ENCODE data around the gene GLYATL1. TPM values are rescaled to one million over a fixed set of nuclear protein-coding genes. Genes with fewer than 3 reads are reported as not detected.

The GLYATL1 gene, protein sequence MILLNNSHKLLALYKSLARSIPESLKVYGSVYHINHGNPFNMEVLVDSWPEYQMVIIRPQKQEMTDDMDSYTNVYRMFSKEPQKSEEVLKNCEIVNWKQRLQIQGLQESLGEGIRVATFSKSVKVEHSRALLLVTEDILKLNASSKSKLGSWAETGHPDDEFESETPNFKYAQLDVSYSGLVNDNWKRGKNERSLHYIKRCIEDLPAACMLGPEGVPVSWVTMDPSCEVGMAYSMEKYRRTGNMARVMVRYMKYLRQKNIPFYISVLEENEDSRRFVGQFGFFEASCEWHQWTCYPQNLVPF
- total RNA-seq (not detected), total RNA-seq (0 to 0.18 (median 0) reads per million in 172 experiments)
- 0.15 TPM for polyA plus RNA-seq (2013, experiment 1 of 2)
- polyA plus RNA-seq (2013, experiment 2 of 2) = 0.10 TPM

DNA sequence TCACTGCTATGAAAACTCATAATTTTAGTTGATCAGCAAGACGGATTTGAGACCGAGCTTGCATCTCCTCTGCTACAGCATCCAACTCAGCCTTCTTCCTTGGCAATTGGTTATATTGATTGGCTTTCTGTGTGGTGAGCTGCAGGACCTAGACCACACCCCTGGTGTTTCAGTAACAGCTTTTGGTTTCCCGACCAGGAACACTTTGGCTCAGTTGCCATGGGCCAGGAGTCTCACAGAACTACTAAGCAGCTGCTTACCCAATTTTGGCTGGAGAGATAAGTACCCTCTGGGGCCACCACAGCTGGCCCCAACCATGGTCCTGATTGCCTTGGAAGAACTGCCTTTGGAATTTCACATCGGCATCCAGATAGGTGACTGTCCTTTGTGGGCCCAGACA is at the start of gene GLYATL1:
Gene GLYATL1 (plus strand): TSS at position 212 of the 400 bp plus-strand sequence. CDS start 7,600 bp downstream, outside the sequence.
- ChIA-PET CTCF (no interaction called here), POLR2A (no interaction called here)
- no peak within 1 kb of the TSS for H3K4me3 Mint-ChIP-seq
- Histone ChIP-seq H3K4me1 (ENCODE audit: insufficient read depth, low read length) (no peaks in the 10 kb centered on the region), H3K36me3 (ENCODE audit: insufficient read depth, low read length) (no peaks in the 10 kb centered on the region), H3K9me3 (ENCODE audit: control insufficient read depth in 1 of 2, insufficient read depth in 1 of 2, low read length in 2 of 2) (no peaks in the 10 kb centered on the region), H3K27ac (ENCODE audit: low read depth in 1 of 2, low read length in 2 of 2) (no peak within 1 kb of the TSS), H3K4me3 (ENCODE audit: low read length) (no peak within 1 kb of the TSS), H3K27me3 (ENCODE audit: control insufficient read depth in 1 of 2, insufficient read depth in 2 of 2, low read length in 2 of 2) (no peaks in the 10 kb centered on the region)
- H3K27me3 Mint-ChIP-seq = peaks cover 5% of the 10 kb centered on the region
- H3K4me1 Mint-ChIP-seq (ENCODE audit: low read depth) = no peaks in the 10 kb centered on the region
- intact Hi-C loops (cut with DNase I, micrococcal nuclease) = no loop called here
- TF ChIP-seq CTCF (IDR thresholded peaks at IDR 0.05) = no peak
- H3K27ac Mint-ChIP-seq = no peak within 1 kb of the TSS
- ATAC-seq (ENCODE audit: poor library complexity) = no peak
- no peak for DNase-seq
- no peaks in the 10 kb centered on the region for H3K36me3 Mint-ChIP-seq (ENCODE audit: low read depth)
- H3K9me3 Mint-ChIP-seq = no peaks in the 10 kb centered on the region

- no peak overlapping the region for H3K27ac ChIP-seq (ENCODE audit: low read depth in 1 of 2, low read length in 2 of 2)
- no peak for TF ChIP-seq CTCF (IDR thresholded peaks at IDR 0.05)
- H3K9me3 ChIP-seq (ENCODE audit: control insufficient read depth in 1 of 2, insufficient read depth in 1 of 2, low read length in 2 of 2) = no peaks in the 10 kb centered on the region
- POLR2A ChIA-PET = no interaction called here
- CTCF ChIA-PET = no interaction called here
- no peaks in the 10 kb centered on the region for H3K4me1 ChIP-seq (ENCODE audit: insufficient read depth, low read length)
- no peaks in the 10 kb centered on the region for H3K36me3 ChIP-seq (ENCODE audit: insufficient read depth, low read length)
- H3K27me3 Mint-ChIP-seq = peaks cover 21% of the 10 kb centered on the region
- H3K4me3 Mint-ChIP-seq = no peak overlapping the region
- H3K4me1 Mint-ChIP-seq (ENCODE audit: low read depth) = no peaks in the 10 kb centered on the region
- H3K36me3 Mint-ChIP-seq (ENCODE audit: low read depth) = no peaks in the 10 kb centered on the region
- DNase-seq (no peak), ATAC-seq (ENCODE audit: poor library complexity) (no peak)
- H3K4me3 ChIP-seq (ENCODE audit: low read length) = no peak overlapping the region
- H3K9me3 Mint-ChIP-seq = no peaks in the 10 kb centered on the region
- intact Hi-C loops (cut with DNase I, micrococcal nuclease) = no loop called here
- H3K27me3 ChIP-seq (ENCODE audit: control insufficient read depth in 1 of 2, insufficient read depth in 2 of 2, low read length in 2 of 2) = peaks cover 0 to 4% of the 10 kb centered on the region in 2 experiments
- H3K27ac Mint-ChIP-seq = no peak overlapping the region
Measured at GRCh38 chr11:58893899-58894298, 45.4 kb upstream of the GLYATL1 start.

- peaks cover 37% of the 10 kb centered on the region for H3K27me3 Mint-ChIP-seq
- no peak overlapping the region for H3K27ac Mint-ChIP-seq
- no peaks in the 10 kb centered on the region for H3K4me1 ChIP-seq (ENCODE audit: insufficient read depth, low read length)
- POLR2A ChIA-PET = no interaction called here
- TF ChIP-seq CTCF (IDR thresholded peaks at IDR 0.05) = no peak
- H3K36me3 Mint-ChIP-seq (ENCODE audit: low read depth) = no peaks in the 10 kb centered on the region
- DNase-seq = no peak
- no peaks in the 10 kb centered on the region for H3K36me3 ChIP-seq (ENCODE audit: insufficient read depth, low read length)
- peaks cover 0 to 4% of the 10 kb centered on the region in 2 experiments for H3K9me3 ChIP-seq (ENCODE audit: control insufficient read depth in 1 of 2, insufficient read depth in 1 of 2, low read length in 2 of 2)
- peaks cover 7 to 19% of the 10 kb centered on the region in 2 experiments for H3K27me3 ChIP-seq (ENCODE audit: control insufficient read depth in 1 of 2, insufficient read depth in 2 of 2, low read length in 2 of 2)
- intact Hi-C loops (cut with DNase I, micrococcal nuclease) = no loop called here
- no peaks in the 10 kb centered on the region for H3K4me1 Mint-ChIP-seq (ENCODE audit: low read depth)
- H3K27ac ChIP-seq (ENCODE audit: low read depth in 1 of 2, low read length in 2 of 2) = no peak overlapping the region
- no peak overlapping the region for H3K4me3 Mint-ChIP-seq
- CTCF ChIA-PET = no interaction called here
- H3K4me3 ChIP-seq (ENCODE audit: low read length) = no peak overlapping the region
- no peaks in the 10 kb centered on the region for H3K9me3 Mint-ChIP-seq
- ATAC-seq (ENCODE audit: poor library complexity) = no peak
Measured at GRCh38 chr11:58898106-58898505, 41.2 kb upstream of the GLYATL1 start.

Measured in CD4-positive, alpha-beta T cell (primary cell).